Measurements from ENCODE around the gene PPP1R7. TPM values are rescaled to one million over a fixed set of nuclear protein-coding genes. Genes with fewer than 3 reads are reported as not detected.
A peak's percentile ranks its signal among the peaks of the same experiment; 100 is the strongest.
"Not testable (repeated sequence)": the region's sequence is repeated elsewhere in the genome, so short reads cannot be mapped to it uniquely, and the experiment has no call there.

Gene PPP1R7
- total and polyA plus RNA-seq, 4 donors: 18.0 to 45.8 (median 29.0) TPM

DNA sequence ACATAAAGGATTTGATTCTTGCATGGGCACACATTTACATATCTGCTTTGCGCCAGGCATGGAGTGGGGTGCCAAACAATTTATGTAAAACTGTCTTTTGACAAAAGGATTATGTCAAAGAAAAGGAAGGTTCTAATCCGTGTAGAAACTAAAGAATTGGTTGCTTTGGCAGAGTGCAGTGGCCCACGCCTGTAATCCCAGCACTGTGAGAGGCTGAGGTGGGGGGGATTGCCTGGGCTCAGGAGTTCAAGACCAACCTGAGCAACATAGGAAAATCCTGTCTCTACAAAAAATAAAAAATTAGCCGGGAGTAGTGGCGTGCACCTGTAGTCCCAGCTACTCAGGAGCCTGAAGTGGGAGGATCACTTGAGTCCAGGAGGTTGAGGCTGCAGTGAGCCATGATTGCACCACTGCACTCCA is 47.1 kb upstream of the PPP1R7 start:
- no peak for TF ChIP-seq EGR1 (IDR thresholded peaks at IDR 0.05; ENCODE audit: low read depth in 2 of 2)
- no peak for TF ChIP-seq REST (IDR thresholded peaks at IDR 0.05)
- no peak for TF ChIP-seq HNF4G (IDR thresholded peaks at IDR 0.05)
- TF ChIP-seq CTCF (IDR thresholded peaks at IDR 0.05; ENCODE audit: low read depth, low read length, missing input control): no peak
- TF ChIP-seq GABPA (IDR thresholded peaks at IDR 0.05 in 1 of 2, conservative IDR thresholded peaks at IDR 0.05 in 1 of 2): no peak
- TF ChIP-seq, protein P1, sequence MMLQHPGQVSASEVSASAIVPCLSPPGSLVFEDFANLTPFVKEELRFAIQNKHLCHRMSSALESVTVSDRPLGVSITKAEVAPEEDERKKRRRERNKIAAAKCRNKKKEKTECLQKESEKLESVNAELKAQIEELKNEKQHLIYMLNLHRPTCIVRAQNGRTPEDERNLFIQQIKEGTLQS (IDR thresholded peaks at IDR 0.05): no peak
- TF ChIP-seq NR2F2 (IDR thresholded peaks at IDR 0.05): no peak
- no peak for TF ChIP-seq RAD21 (IDR thresholded peaks at IDR 0.05)
- TF ChIP-seq HNF4A (conservative IDR thresholded peaks at IDR 0.05): no peak
- TF ChIP-seq, protein P2, sequence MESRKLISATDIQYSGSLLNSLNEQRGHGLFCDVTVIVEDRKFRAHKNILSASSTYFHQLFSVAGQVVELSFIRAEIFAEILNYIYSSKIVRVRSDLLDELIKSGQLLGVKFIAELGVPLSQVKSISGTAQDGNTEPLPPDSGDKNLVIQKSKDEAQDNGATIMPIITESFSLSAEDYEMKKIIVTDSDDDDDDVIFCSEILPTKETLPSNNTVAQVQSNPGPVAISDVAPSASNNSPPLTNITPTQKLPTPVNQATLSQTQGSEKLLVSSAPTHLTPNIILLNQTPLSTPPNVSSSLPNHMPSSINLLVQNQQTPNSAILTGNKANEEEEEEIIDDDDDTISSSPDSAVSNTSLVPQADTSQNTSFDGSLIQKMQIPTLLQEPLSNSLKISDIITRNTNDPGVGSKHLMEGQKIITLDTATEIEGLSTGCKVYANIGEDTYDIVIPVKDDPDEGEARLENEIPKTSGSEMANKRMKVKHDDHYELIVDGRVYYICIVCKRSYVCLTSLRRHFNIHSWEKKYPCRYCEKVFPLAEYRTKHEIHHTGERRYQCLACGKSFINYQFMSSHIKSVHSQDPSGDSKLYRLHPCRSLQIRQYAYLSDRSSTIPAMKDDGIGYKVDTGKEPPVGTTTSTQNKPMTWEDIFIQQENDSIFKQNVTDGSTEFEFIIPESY (IDR thresholded peaks at IDR 0.05): no peak
- no peak for TF ChIP-seq MAX (IDR thresholded peaks at IDR 0.05)
- no peak for TF ChIP-seq RXRA (IDR thresholded peaks at IDR 0.05)
- TF ChIP-seq JUND (IDR thresholded peaks at IDR 0.05): no peak
- TF ChIP-seq FOXA2 (IDR thresholded peaks at IDR 0.05): no peak
- TF ChIP-seq FOXA1 (IDR thresholded peaks at IDR 0.05): no peak
- TF ChIP-seq SP1 (IDR thresholded peaks at IDR 0.05): no peak
- no peak for TF ChIP-seq TAF1 (conservative IDR thresholded peaks at IDR 0.05)
- Histone ChIP-seq H3K27ac (ENCODE audit: low read depth in 1 of 2, low read length in 2 of 2) (no peak overlapping the region), H3K36me3 (ENCODE audit: control insufficient read depth in 4 of 4, insufficient read depth in 3 of 4, low read depth in 1 of 4, low read length in 3 of 4) (peaks cover 0 to 11% (median 9%) of the 10 kb centered on the region in 4 donors), H3K9me3 (ENCODE audit: control insufficient read depth in 4 of 4, low read length in 3 of 4) (no peaks in the 10 kb centered on the region), H3K27me3 (ENCODE audit: control insufficient read depth in 4 of 4, insufficient read depth in 4 of 4, low read length in 3 of 4) (no peaks in the 10 kb centered on the region), H3K4me1 (ENCODE audit: control insufficient read depth in 4 of 4, insufficient read depth in 4 of 4, low read length in 3 of 4) (peaks cover 0 to 22% (median 16%) of the 10 kb centered on the region in 4 donors), H3K4me3 (ENCODE audit: low read depth in 1 of 3, low read length in 3 of 3) (peak overlapping the region in 2 of 3 donors; percentile 87 to 93), H3K9ac (ENCODE audit: low read depth in 1 of 2, low read length in 2 of 2) (peak overlapping the region; percentile 92 to 100)
- peak; percentile 9 for DNase-seq (ENCODE audit: low spot score)
- WGBS: 53% methylated on average over 5 of the region's 5 CpGs

DNA sequence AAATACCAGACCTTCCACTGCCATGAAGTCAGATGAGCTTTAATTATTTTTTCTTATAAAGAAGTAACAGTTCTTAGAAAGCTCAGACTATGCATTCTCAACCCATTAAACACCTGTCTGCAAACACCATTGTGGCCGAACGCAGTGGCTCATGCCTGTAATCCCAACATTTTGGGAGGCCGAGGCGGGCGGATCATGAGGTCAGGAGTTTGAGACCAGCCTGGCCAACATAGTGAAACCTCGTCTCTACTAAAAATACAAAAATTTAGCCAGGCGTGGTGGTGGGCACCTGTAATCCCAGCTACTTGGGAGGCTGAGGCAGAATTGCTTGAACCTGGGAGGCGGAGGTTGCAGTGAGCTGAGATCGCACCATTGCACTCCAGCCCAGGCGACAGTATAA is 45.7 kb upstream of the PPP1R7 start:
- not testable (repeated sequence) for H3K4me3 ChIP-seq (ENCODE audit: low read depth in 1 of 3, low read length in 3 of 3); DNase-seq (ENCODE audit: low spot score); H3K27ac ChIP-seq (ENCODE audit: low read depth in 1 of 2, low read length in 2 of 2); H3K36me3 ChIP-seq (ENCODE audit: control insufficient read depth in 4 of 4, insufficient read depth in 3 of 4, low read depth in 1 of 4, low read length in 3 of 4); H3K9me3 ChIP-seq (ENCODE audit: control insufficient read depth in 4 of 4, low read length in 3 of 4); H3K27me3 ChIP-seq (ENCODE audit: control insufficient read depth in 4 of 4, insufficient read depth in 4 of 4, low read length in 3 of 4); H3K9ac ChIP-seq (ENCODE audit: low read depth in 1 of 2, low read length in 2 of 2)
- WGBS: 98% methylated on average over 10 of the region's 10 CpGs
- peaks cover 0 to 22% (median 16%) of the 10 kb centered on the region in 4 donors for H3K4me1 ChIP-seq (ENCODE audit: control insufficient read depth in 4 of 4, insufficient read depth in 4 of 4, low read length in 3 of 4)

All from liver (tissue), 9 donors.